Suprapubic skin (tissue), 4 donors: Measurements from ENCODE around the gene ARRDC3. TPM values are rescaled to one million over a fixed set of nuclear protein-coding genes. Genes with fewer than 3 reads are reported as not detected.

Experiments
- DNase-seq, 2 donors: peaks; one replicate each; pipeline ENCODE4 v3.0.0-alpha.2; 2019; ENCODE audit warnings: low spot score in 2 of 2
- H3K27ac ChIP-seq: fragments of 200-600 bp; sonication (generic); one replicate; pipeline ENCODE4 v1.5.1; 2019
- H3K27me3 ChIP-seq: fragments of 200-600 bp; sonication (generic); one replicate; pipeline ENCODE4 v1.5.1; 2019
- H3K36me3 ChIP-seq: fragments of 200-600 bp; sonication (generic); one replicate; pipeline ENCODE4 v1.5.1; 2019
- H3K4me1 ChIP-seq: fragments of 200-600 bp; sonication (generic); one replicate; pipeline ENCODE4 v1.5.1; 2019
- H3K4me3 ChIP-seq: fragments of 200-600 bp; sonication (generic); one replicate; pipeline ENCODE4 v1.5.1; 2019; ENCODE audit warnings: mild to moderate bottlenecking
- H3K9me3 ChIP-seq: fragments of 200-600 bp; sonication (generic); one replicate; pipeline ENCODE4 v1.5.1; 2019
- EP300 ChIP-seq: sonication (generic); formaldehyde crosslinking; IDR thresholded peaks from one replicate; pipeline ENCODE4 v1.6.1; 2017; ENCODE audit warnings: antibody characterized with exemption
- POLR2A ChIP-seq, 2 donors: fragments of 450-650 bp; IDR thresholded peaks; one replicate each; pipeline ENCODE4 v1.6.1; 2017; ENCODE audit warnings: antibody characterized with exemption in 2 of 2, mild to moderate bottlenecking in 2 of 2, moderate library complexity in 2 of 2
- POLR2AphosphoS5 ChIP-seq, 3 donors: sonication (generic); formaldehyde crosslinking; IDR thresholded peaks; one replicate each; pipeline ENCODE4 v1.6.1; 2017; ENCODE audit warnings: antibody characterized with exemption in 3 of 3
- WGBS: methylation state at CpG from one replicate; pipeline ENCODE4 v1.1.5; 2018; 5-methylcytosine and 5-hydroxymethylcytosine counted together
- total RNA-seq, 4 donors: library from RNA; depleted of rRNA; stranded (reverse); fragments of >200 nt; gene quantifications; one replicate each; pipeline ENCODE4 v1.1.0, GENCODE V29; 2016
- TF ChIP-seq, protein P1 (sequence below), 2 donors: fragments of 200-600 bp in 1 of 2; fragments of 450-650 bp in 1 of 2; sonication (generic) in 1 of 2; IDR thresholded peaks; one replicate each; pipeline ENCODE4 v1.5.1; 2016 to 2019; ENCODE audit warnings: antibody characterized with exemption in 2 of 2, mild to moderate bottlenecking in 1 of 2, moderate library complexity in 1 of 2

The ARRDC3 gene
- total RNA-seq, 4 donors from 2014 or later: 30.1 to 84.4 (median 49.6) TPM

DNA sequence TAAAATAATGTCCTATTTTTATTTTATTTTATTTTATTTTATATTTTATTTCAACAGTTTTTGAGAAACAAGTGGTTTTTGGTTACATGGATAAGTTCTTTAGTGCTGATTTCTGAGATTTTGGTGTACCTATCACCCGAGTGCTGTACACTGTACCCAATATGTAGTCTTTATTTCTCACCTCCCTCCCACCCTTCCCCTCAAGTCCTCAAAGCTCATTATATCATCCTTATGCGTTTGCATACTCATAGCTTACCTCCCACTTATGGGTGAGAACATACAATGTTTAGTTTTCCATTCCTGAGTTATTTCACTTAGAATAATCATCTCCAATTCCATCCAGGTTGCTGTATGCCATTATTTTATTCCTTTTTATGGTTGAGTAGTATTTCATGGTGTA lies 63.5 kb downstream of the ARRDC3 start:
- H3K4me3 ChIP-seq: no peak overlapping the region
- TF ChIP-seq EP300: no peak
- no peak for TF ChIP-seq POLR2A (IDR thresholded peaks at IDR 0.05)
- TF ChIP-seq, protein P1, sequence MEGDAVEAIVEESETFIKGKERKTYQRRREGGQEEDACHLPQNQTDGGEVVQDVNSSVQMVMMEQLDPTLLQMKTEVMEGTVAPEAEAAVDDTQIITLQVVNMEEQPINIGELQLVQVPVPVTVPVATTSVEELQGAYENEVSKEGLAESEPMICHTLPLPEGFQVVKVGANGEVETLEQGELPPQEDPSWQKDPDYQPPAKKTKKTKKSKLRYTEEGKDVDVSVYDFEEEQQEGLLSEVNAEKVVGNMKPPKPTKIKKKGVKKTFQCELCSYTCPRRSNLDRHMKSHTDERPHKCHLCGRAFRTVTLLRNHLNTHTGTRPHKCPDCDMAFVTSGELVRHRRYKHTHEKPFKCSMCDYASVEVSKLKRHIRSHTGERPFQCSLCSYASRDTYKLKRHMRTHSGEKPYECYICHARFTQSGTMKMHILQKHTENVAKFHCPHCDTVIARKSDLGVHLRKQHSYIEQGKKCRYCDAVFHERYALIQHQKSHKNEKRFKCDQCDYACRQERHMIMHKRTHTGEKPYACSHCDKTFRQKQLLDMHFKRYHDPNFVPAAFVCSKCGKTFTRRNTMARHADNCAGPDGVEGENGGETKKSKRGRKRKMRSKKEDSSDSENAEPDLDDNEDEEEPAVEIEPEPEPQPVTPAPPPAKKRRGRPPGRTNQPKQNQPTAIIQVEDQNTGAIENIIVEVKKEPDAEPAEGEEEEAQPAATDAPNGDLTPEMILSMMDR (IDR thresholded peaks at IDR 0.05): no peak
- TF ChIP-seq POLR2AphosphoS5 (IDR thresholded peaks at IDR 0.05): no peak
- no peaks in the 10 kb centered on the region for H3K36me3 ChIP-seq
- H3K9me3 ChIP-seq: no peaks in the 10 kb centered on the region
- H3K27ac ChIP-seq: no peak overlapping the region
- WGBS: 95% methylated on average over 2 of the region's 2 CpGs
- H3K4me1 ChIP-seq: peaks cover 5% of the 10 kb centered on the region
- DNase-seq: no peak
- no peaks in the 10 kb centered on the region for H3K27me3 ChIP-seq

- peaks cover 14% of the 10 kb centered on the region for H3K4me1 ChIP-seq
- H3K27me3 ChIP-seq: no peaks in the 10 kb centered on the region
- H3K9me3 ChIP-seq: no peaks in the 10 kb centered on the region
- TF ChIP-seq, protein P1 (IDR thresholded peaks at IDR 0.05): no peak
- TF ChIP-seq EP300 (no peak), POLR2AphosphoS5 (IDR thresholded peaks at IDR 0.05) (no peak), POLR2A (IDR thresholded peaks at IDR 0.05) (no peak)
- no peak overlapping the region for H3K4me3 ChIP-seq
- H3K36me3 ChIP-seq: no peaks in the 10 kb centered on the region
- DNase-seq: no peak
- 86% methylated on average over 9 of the region's 9 CpGs for WGBS
- no peak overlapping the region for H3K27ac ChIP-seq
Measured at GRCh38 chr5:91318724-91319123, 64.4 kb downstream of the ARRDC3 start.
